Transverse colon (tissue), 4 donors: ENCODE data around the gene TAF7L. TPM values are rescaled to one million over a fixed set of nuclear protein-coding genes. Genes with fewer than 3 reads are reported as not detected.
A peak's percentile ranks its signal among the peaks of the same experiment; 100 is the strongest.
"Not testable (repeated sequence)": the region's sequence is repeated elsewhere in the genome, so short reads cannot be mapped to it uniquely, and the experiment has no call there.

Experiments used
- DNase-seq: peaks from one replicate; pipeline ENCODE4 v3.0.0-alpha.2; 2019
- H3K27ac ChIP-seq, 4 donors: fragments of 200-600 bp; sonication (generic); 2 replicates each; pipeline ENCODE4 v1.5.1; 2016 to 2018; ENCODE audit warnings: inconsistent platforms in 4 of 4
- H3K27me3 ChIP-seq: fragments of 200-600 bp; sonication (generic); 2 replicates; pipeline ENCODE4 v1.5.1; 2017; ENCODE audit warnings: inconsistent platforms
- H3K36me3 ChIP-seq, 4 donors: fragments of 200-600 bp; sonication (generic); 2 replicates each; pipeline ENCODE4 v1.5.1; 2017 to 2019; ENCODE audit warnings: inconsistent platforms in 4 of 4
- H3K4me1 ChIP-seq, 4 donors: fragments of 200-600 bp; sonication (generic); 2 replicates each; pipeline ENCODE4 v1.5.1; 2017 to 2020; ENCODE audit warnings: inconsistent platforms in 4 of 4
- H3K4me3 ChIP-seq, 4 donors: fragments of 200-600 bp; sonication (generic); 1 replicate in 1 of 4; 2 replicates in 3 of 4; pipeline versions ENCODE4 v1.5.1 to v1.6.1; 2017 to 2019; ENCODE audit warnings: inconsistent platforms in 4 of 4
- H3K9me3 ChIP-seq, 2 donors: fragments of 200-600 bp; sonication (generic); 2 replicates each; pipeline ENCODE4 v1.5.1; 2017 to 2019; ENCODE audit warnings: inconsistent platforms in 2 of 2
- CTCF ChIP-seq, 5 experiments: fragments of 200-600 bp in 3 of 5; fragments of 450-650 bp in 2 of 5; sonication (generic) in 3 of 5; IDR thresholded peaks; 1 replicate in 2 of 5; 2 replicates in 3 of 5; pipeline ENCODE4 v1.5.1; 2016 to 2017; ENCODE audit warnings: antibody characterized with exemption in 5 of 5, inconsistent platforms in 3 of 5, mild to moderate bottlenecking in 2 of 5, moderate library complexity in 1 of 5
- EP300 ChIP-seq: sonication (generic); formaldehyde crosslinking; IDR thresholded peaks from one replicate; pipeline ENCODE4 v1.6.1; 2017; ENCODE audit warnings: antibody characterized with exemption, low read depth
- POLR2A ChIP-seq: fragments of 450-650 bp; IDR thresholded peaks from one replicate; pipeline ENCODE4 v1.6.1; 2016; ENCODE audit warnings: antibody characterized with exemption, mild to moderate bottlenecking, moderate library complexity
- POLR2AphosphoS5 ChIP-seq, 3 donors: sonication (generic); formaldehyde crosslinking; IDR thresholded peaks; one replicate each; pipeline ENCODE4 v1.6.1; 2016; ENCODE audit warnings: antibody characterized with exemption in 3 of 3
- WGBS, 2 donors: methylation state at CpG; one replicate each; pipeline ENCODE4 v1.1.5; 2018; ENCODE audit warnings: low coverage in 1 of 2; 5-methylcytosine and 5-hydroxymethylcytosine counted together
- in situ Hi-C, 4 donors: fragments of 200-750 bp; cut with MboI; loops; one replicate each; pipeline versions ENCODE4 v1.15.0 to v1.15.1; 2017; ENCODE audit warnings: low sequenced_read_pairs in 3 of 4, low pct_ligation_motif_present in 1 of 4, low pct_unique_long_range_greater_than_20kb in 1 of 4
- intact Hi-C: fragments of 100-400 bp; cut with DNase I; formaldehyde crosslinking; loops from one replicate; pipeline ENCODE4 v1.15.1; 2023; ENCODE audit warnings: low total_unique reads
- total RNA-seq, 4 donors: library from RNA; depleted of rRNA; stranded (reverse); fragments of >200 nt; gene quantifications; one replicate each; pipeline ENCODE4 v1.1.0, GENCODE V29; 2016

TAF7L gene
- under 1 TPM in 2 of 4 donors, not detected in 2; 0.64 to 0.75 TPM for total RNA-seq

- no peak for DNase-seq
- no peak within 1 kb of the TSS for H3K27ac ChIP-seq
- WGBS, 2 donors, result 68% methylated on average over 64 of the region's 75 CpGs; no CpG with 5 or more reads in 1 of the 2 donors
- peaks cover 6% of the 10 kb centered on the region for H3K27me3 ChIP-seq
- no peak for TF ChIP-seq POLR2A
- H3K36me3 ChIP-seq, result no peaks in the 10 kb centered on the region
- H3K4me1 ChIP-seq, result no peaks in the 10 kb centered on the region
- intact Hi-C loops (no loop called here), in situ Hi-C loops (no loop called here)
- H3K9me3 ChIP-seq, result no peaks in the 10 kb centered on the region
- H3K4me3 ChIP-seq, result peak within 1 kb of the TSS in 1 of 4 donors; percentile 40
Measured at GRCh38 chrX:101290957-101291603, at the start of gene TAF7L. TSS of gene TAF7L (minus strand) at chrX:101291334. CDS start at chrX:101287543, 3,791 bp downstream.

GRCh38 chrX:101337776-101338271, 46.7 kb upstream of the TAF7L start:
- Histone ChIP-seq H3K4me1 (no peaks in the 10 kb centered on the region), H3K27ac (no peak overlapping the region), H3K9me3 (no peaks in the 10 kb centered on the region), H3K27me3 (no peaks in the 10 kb centered on the region), H3K4me3 (no peak overlapping the region), H3K36me3 (no peaks in the 10 kb centered on the region)
- in situ Hi-C loops, result no loop called here
- TF ChIP-seq POLR2A (no peak), CTCF (IDR thresholded peaks at IDR 0.05) (no peak), EP300 (no peak), POLR2AphosphoS5 (IDR thresholded peaks at IDR 0.05) (no peak)
- WGBS, 2 donors, result 80 to 100% methylated on average over 1 to 4 of the region's 4 CpGs
- intact Hi-C loops, result no loop called here
- DNase-seq, result no peak

GRCh38 chrX:101334310-101334709, 43.2 kb upstream of the TAF7L start:
- H3K4me1 ChIP-seq, H3K27me3 ChIP-seq, H3K4me3 ChIP-seq, H3K27ac ChIP-seq, intact Hi-C loops, H3K9me3 ChIP-seq, in situ Hi-C loops, H3K36me3 ChIP-seq, DNase-seq: not testable (repeated sequence)
- WGBS, 2 donors, result 78% methylated on average over 7 of the region's 7 CpGs; no CpG with 5 or more reads in 1 of the 2 donors

GRCh38 chrX:101326600-101326999, 35.5 kb upstream of the TAF7L start:
- in situ Hi-C loops, H3K27me3 ChIP-seq, H3K27ac ChIP-seq, H3K36me3 ChIP-seq, H3K4me1 ChIP-seq, H3K4me3 ChIP-seq, intact Hi-C loops, H3K9me3 ChIP-seq: not testable (repeated sequence)
- peak; percentile 47 for DNase-seq
- 61% methylated on average over 3 of the region's 3 CpGs; no CpG with 5 or more reads in 1 of the 2 donors for WGBS, 2 donors

GRCh38 chrX:101303790-101304189, 12.7 kb upstream of the TAF7L start:
- in situ Hi-C loops (no loop called here), intact Hi-C loops (no loop called here)
- Histone ChIP-seq H3K4me1 (no peaks in the 10 kb centered on the region), H3K4me3 (no peak overlapping the region), H3K9me3 (no peaks in the 10 kb centered on the region), H3K36me3 (no peaks in the 10 kb centered on the region), H3K27ac (no peak overlapping the region), H3K27me3 (no peaks in the 10 kb centered on the region)
- 79% methylated on average over 1 of the region's 1 CpG; no CpG with 5 or more reads in 1 of the 2 donors for WGBS, 2 donors
- no peak for DNase-seq
- TF ChIP-seq CTCF (IDR thresholded peaks at IDR 0.05), result no peak

- not testable (repeated sequence) for H3K27ac ChIP-seq
- 95% methylated on average over 3 of the region's 3 CpGs; no CpG with 5 or more reads in 1 of the 2 donors for WGBS, 2 donors
Measured at GRCh38 chrX:101295603-101296002, 4.5 kb upstream of the TAF7L start.

More at GRCh38 chrX:101295603-101296002, 4.5 kb upstream of the TAF7L start:
- H3K36me3 ChIP-seq, H3K4me3 ChIP-seq, DNase-seq, H3K27me3 ChIP-seq, H3K9me3 ChIP-seq, in situ Hi-C loops, intact Hi-C loops, H3K4me1 ChIP-seq: not testable (repeated sequence)
